IPS-NIHi7 (cell line): ENCODE data around the gene TMEM208.
A peak's percentile ranks its signal among the peaks of the same experiment; 100 is the strongest.

Experiments
- DNase-seq: peaks from one replicate; pipeline ENCODE4 v3.0.0; 2012; ENCODE audit warnings: mixed read lengths; ENCODE audit errors: extremely low spot score

Gene TMEM208

GRCh38 chr16:67250045-67250327 is 23.1 kb downstream of the TMEM208 start:
- no peak for DNase-seq

DNA sequence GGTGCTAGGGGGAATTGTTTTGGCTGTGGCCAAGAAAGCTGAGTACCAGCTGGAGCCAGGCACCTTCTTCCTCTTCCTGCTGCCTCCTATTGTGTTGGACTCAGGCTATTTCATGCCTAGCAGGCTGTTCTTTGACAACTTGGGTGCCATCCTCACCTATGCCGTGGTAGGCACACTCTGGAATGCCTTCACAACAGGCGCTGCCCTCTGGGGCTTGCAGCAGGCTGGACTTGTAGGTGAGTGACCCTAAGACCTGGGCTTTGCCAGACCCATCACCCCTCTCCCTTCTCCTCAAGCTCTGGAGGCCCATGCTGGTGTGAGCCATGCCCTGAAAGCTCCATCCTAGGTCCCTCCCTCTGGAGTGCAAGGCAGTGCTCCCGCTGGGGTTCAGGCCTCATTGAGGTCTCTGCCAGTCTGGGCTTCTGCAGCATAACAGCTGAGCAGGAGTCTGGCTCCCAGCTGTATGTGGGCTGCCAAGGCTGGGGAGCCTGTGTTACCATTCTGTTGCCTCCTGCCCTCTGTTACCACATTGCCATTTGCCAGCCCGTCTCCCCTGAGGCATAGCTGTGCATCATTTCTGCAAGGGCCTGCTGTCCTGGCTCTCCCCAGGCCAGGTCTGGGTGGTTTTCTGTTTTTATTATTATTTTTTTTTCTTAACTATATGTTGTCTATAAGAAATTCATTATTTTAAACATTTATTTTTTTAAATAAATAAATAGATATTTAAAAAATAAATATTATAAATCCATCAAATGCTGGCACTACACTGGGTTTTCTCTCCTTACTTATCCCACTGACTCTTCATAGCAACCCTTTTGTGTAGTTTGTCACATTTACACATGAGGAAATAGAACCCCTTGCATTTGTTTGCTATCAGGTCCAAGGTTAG is 25.9 kb downstream of the TMEM208 start:
- no peak for DNase-seq

GRCh38 chr16:67254801-67255552 is 28.0 kb downstream of the TMEM208 start:
- no peak for DNase-seq

- DNase-seq = no peak
Measured at GRCh38 chr16:67255553-67256221, 28.8 kb downstream of the TMEM208 start.

- no peak for DNase-seq
Measured at GRCh38 chr16:67256701-67257230, 29.8 kb downstream of the TMEM208 start.

DNA sequence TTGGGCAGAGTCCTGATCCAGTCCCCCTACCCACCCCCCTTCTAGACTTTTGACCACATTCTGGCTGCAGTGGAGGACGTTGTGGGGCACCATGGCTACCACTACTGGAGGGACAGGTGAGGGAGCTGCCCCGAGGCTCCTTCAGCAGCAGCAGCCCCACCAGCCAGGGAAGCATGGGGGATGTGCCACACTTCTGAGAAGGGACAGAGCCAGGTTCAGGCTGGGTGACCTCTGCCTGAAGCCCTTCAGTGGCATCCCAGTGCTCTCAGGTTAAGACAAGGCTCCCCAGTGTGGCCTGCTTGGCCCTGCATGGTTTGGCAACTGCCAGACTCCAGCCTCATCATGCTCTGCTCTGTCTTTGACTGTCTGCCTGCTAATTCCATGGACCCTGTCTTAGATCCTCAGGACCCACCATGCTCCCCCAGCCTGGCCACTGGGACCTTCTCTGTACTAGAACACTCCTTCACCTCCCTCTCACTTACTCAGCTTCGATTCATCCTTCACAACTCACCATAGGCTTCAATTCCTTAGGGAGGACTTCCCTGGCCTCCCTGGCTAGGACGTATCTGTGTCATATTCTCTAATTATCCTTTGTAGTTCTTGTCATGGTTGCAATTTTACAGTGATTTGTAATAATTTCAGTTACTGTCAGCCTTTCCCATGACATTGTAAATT is 30.7 kb downstream of the TMEM208 start:
- no peak for DNase-seq

GRCh38 chr16:67258161-67258835 is 31.4 kb downstream of the TMEM208 start:
- DNase-seq = no peak

DNA sequence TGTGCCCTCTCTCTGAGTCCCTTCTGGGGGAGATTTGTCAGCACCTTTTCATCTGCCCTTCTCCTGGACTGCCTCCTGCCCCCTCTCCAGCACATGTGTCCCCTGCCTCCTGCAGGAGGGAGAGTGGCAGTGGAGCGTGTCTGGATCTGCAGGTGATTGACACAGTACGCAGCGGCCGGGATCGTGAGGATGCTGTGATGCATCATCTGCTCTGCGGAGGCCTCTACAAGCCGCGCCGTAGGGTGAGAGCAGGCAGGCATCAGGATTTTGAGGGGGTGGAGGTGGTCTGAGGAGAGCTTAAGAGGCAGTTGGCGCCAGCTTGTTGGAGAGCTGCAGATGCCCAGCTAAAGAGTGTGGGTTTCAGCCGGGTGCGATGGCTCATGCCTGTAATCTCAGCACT is 32.8 kb downstream of the TMEM208 start:
- no peak for DNase-seq

GRCh38 chr16:67260426-67261063 is 33.6 kb downstream of the TMEM208 start:
- peak; percentile 58 for DNase-seq

- DNase-seq = no peak
Measured at GRCh38 chr16:67263201-67263600, 36.3 kb downstream of the TMEM208 start.

DNA sequence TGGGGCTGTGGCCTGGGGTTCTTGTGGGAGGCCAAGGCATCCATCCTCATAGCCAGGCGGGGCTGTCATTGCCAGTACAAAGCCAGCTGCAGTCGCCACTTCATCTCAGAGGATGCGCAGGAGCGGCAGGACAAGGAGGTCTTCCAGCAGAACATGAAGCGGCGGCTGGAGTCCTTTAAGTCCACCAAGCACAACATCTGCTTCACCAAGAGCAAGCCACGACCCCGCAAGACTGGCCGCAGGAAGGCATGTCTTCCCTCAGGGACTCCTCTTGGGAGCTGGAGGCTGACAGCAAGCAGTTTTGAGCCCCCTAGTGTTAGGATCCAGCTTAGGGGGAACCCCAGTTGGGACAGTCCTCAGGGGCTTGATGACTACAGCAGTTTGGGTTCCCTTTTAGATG is 37.3 kb downstream of the TMEM208 start:
- DNase-seq = no peak

- no peak for DNase-seq
Measured at GRCh38 chr16:67264866-67265265, 37.9 kb downstream of the TMEM208 start.

- DNase-seq = no peak
Measured at GRCh38 chr16:67265834-67266233, 38.9 kb downstream of the TMEM208 start.

- no peak for DNase-seq
Measured at GRCh38 chr16:67268136-67268579, 41.2 kb downstream of the TMEM208 start.

DNA sequence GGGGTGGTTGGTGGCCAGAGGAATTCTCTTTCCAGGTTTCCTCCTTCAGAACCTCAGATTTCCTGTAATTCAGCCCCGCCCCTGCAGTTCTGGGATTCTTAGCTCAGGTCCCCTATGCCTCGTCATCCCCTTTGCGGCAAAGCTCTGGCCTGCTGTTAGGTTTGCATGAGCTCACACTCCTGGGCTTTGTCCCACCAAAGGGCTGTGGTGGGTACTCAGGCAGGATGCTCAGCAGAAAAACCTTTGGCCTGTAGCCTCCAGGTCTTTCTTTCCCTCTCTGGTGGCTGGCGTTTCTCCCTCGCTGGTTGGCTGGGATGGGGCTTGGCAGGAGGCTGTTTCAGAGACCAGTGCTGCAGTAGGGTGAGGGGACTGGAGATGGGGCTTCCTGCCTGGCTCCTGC is 42.8 kb downstream of the TMEM208 start:
- no peak for DNase-seq

- no peak for DNase-seq
Measured at GRCh38 chr16:67270931-67271338, 44.0 kb downstream of the TMEM208 start.

DNA sequence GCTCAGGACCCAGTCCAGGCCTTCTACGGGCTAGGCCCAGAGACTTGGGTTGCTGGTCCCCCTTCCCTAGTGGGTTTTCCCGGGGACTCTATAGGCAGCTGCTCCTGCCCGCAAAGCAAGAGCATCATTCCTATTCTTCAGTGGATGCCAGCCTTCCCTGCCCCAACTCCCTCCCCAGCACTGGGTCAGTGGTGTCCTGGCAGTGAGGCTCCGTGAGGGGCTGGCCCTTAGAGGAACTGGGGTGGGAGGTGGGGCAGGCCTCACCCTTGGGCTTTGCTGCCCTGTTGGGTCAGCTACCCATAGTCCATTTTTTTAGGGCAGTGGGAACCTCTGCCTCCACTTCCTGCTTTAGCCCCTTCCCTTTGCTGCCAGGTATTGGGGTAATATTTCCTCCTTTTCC is 44.5 kb downstream of the TMEM208 start:
- DNase-seq = no peak

GRCh38 chr16:67275321-67275720 is 48.4 kb downstream of the TMEM208 start:
- no peak for DNase-seq

DNA sequence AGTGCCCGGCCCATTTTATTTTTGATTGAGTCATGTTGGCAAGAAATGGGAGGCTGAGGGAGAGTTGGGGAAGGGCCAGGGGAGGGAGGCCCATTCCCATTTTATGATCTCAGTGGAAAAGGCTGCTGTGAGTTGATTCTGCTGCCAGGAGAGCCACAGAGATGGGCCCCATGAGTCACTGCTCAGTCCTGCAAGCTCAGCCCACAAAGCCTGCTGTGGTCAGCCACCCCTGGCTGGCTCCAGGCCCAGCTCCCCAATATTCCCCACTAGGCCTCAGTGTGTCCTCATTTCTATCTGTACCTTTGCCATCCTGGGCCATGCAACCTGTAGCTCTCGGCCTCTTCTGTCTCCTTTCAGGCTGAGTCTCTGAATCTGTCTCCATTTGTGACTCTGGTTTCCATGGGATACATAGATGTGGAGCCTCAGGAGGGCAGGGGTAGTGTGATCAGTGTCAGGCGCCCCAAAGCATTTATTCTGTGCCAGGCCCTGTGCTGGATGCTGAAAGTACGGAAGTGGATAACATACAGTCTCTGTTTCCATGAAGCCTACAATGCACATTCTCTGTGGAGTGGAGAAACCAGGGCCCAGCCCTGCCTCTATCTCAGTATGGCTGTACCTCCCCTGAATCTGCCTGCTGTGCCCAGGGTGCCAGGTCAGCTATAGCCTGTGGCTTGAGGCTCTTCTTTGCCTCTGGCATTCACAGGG is 50.5 kb downstream of the TMEM208 start:
- DNase-seq = no peak
